WTC11 (cell line): ENCODE data around the gene BAIAP2. TPM values are rescaled to one million over a fixed set of nuclear protein-coding genes. Genes with fewer than 3 reads are reported as not detected.

Source experiments
- ATAC-seq: fragments of 200-7000 bp; cut with Tn5 transposase; 2 replicates; pipeline ENCODE4 v1.10.0; 2021; ENCODE audit warnings: mild to moderate bottlenecking, moderate library complexity
- CTCF ChIA-PET: fragments of 300-600 bp; sonication (Branson Sonifier 250); formaldehyde crosslinking; loops from one replicate; lab custom pipeline; 2021; ENCODE audit warnings: antibody characterized with exemption; lab: Charles Lee
- POLR2A ChIA-PET: fragments of 350-600 bp; sonication (Branson Sonifier 250); formaldehyde crosslinking; loops from one replicate; lab custom pipeline; 2021; ENCODE audit warnings: antibody characterized with exemption; lab: Charles Lee
- DNase-seq: peaks from one replicate; pipeline ENCODE4 v3.0.0; 2021; ENCODE audit warnings: low spot score
- H3K27ac Mint-ChIP-seq: 2 replicates; pipeline ENCODE4 v1.8.0; 2021; ENCODE audit warnings: mixed read lengths
- H3K27me3 Mint-ChIP-seq: 2 replicates; pipeline ENCODE4 v1.8.0; 2021; ENCODE audit warnings: low read depth, mild to moderate bottlenecking, moderate library complexity, mixed read lengths
- H3K36me3 Mint-ChIP-seq: 2 replicates; pipeline ENCODE4 v1.8.0; 2021; ENCODE audit warnings: mixed read lengths
- H3K4me1 Mint-ChIP-seq: 2 replicates; pipeline ENCODE4 v1.8.0; 2022; ENCODE audit warnings: mixed read lengths
- H3K4me3 Mint-ChIP-seq: 2 replicates; pipeline ENCODE4 v1.8.0; 2021; ENCODE audit warnings: mild to moderate bottlenecking, moderate library complexity, mixed read lengths
- H3K9me3 Mint-ChIP-seq: 2 replicates; pipeline ENCODE4 v1.8.0; 2021; ENCODE audit warnings: mixed read lengths
- AFF4 ChIP-seq: sonication (generic); formaldehyde crosslinking; IDR thresholded peaks from 2 replicates; pipeline ENCODE4 v1.8.1; 2023; ENCODE audit warnings: mild to moderate bottlenecking, missing genetic modification reagents, borderline replicate concordance
- ARID4B ChIP-seq: sonication (generic); formaldehyde crosslinking; IDR thresholded peaks from 2 replicates; pipeline ENCODE4 v1.8.0; 2023; ENCODE audit warnings: missing genetic modification reagents, mild to moderate bottlenecking, borderline replicate concordance
- E2F4 ChIP-seq: sonication (generic); formaldehyde crosslinking; IDR thresholded peaks from 2 replicates; pipeline ENCODE4 v1.8.1; 2022; ENCODE audit warnings: low read depth, mild to moderate bottlenecking, moderate library complexity, missing genetic modification reagents, borderline replicate concordance
- ESRRA ChIP-seq: sonication (generic); formaldehyde crosslinking; IDR thresholded peaks from 2 replicates; pipeline ENCODE4 v1.8.1; 2022; ENCODE audit warnings: mild to moderate bottlenecking, missing genetic modification reagents, borderline replicate concordance
- FOXK1 ChIP-seq: sonication (generic); formaldehyde crosslinking; IDR thresholded peaks from 2 replicates; pipeline ENCODE4 v1.8.0; 2022; ENCODE audit warnings: mild to moderate bottlenecking, moderate library complexity, missing genetic modification reagents
- FOXP1 ChIP-seq: sonication (generic); formaldehyde crosslinking; IDR thresholded peaks from 2 replicates; pipeline ENCODE4 v1.8.0; 2022; ENCODE audit warnings: missing genetic modification reagents, mild to moderate bottlenecking, moderate library complexity, borderline replicate concordance
- GRHL2 ChIP-seq: fragments of 250-450 bp; sonication (Bioruptor Pico); IDR thresholded peaks from 2 replicates; pipeline ENCODE4 v1.8.0; 2022; ENCODE audit warnings: mild to moderate bottlenecking, moderate library complexity; ENCODE audit not compliant: insufficient replicate concordance, severe bottlenecking
- HMGA2 ChIP-seq: fragments of 250-450 bp; sonication (Bioruptor Pico); IDR thresholded peaks from 2 replicates; pipeline ENCODE4 v1.4.0; 2021; ENCODE audit warnings: mild to moderate bottlenecking, moderate library complexity
- JUN ChIP-seq: sonication (generic); formaldehyde crosslinking; IDR thresholded peaks from 2 replicates; pipeline ENCODE4 v1.8.0; 2023; ENCODE audit warnings: mild to moderate bottlenecking, missing genetic modification reagents
- NFATC4 ChIP-seq: fragments of 250-450 bp; sonication (Bioruptor Pico); IDR thresholded peaks from 2 replicates; pipeline ENCODE4 v1.9.0; 2021; ENCODE audit warnings: mild to moderate bottlenecking
- PRDM15 ChIP-seq: sonication (generic); formaldehyde crosslinking; IDR thresholded peaks from 2 replicates; pipeline ENCODE4 v1.8.0; 2022; ENCODE audit warnings: missing genetic modification reagents
- ZNF219 ChIP-seq: sonication (generic); formaldehyde crosslinking; IDR thresholded peaks from 2 replicates; pipeline ENCODE4 v1.8.0; 2023; ENCODE audit warnings: missing genetic modification reagents, mild to moderate bottlenecking, borderline replicate concordance
- ZNF232 ChIP-seq: sonication (generic); formaldehyde crosslinking; IDR thresholded peaks from 2 replicates; pipeline ENCODE4 v1.8.0; 2022; ENCODE audit warnings: mild to moderate bottlenecking, missing genetic modification reagents
- ZNF416 ChIP-seq: fragments of 250-450 bp; sonication (Bioruptor Pico); IDR thresholded peaks from 2 replicates; pipeline ENCODE4 v1.9.0; 2021; ENCODE audit warnings: mild to moderate bottlenecking, inconsistent platforms
- total RNA-seq: library from RNA; stranded (reverse); gene quantifications from 3 replicates; pipeline ENCODE4 v1.2.3, GENCODE V29; 2021
- TF ChIP-seq, protein P1 (sequence below): sonication (generic); formaldehyde crosslinking; IDR thresholded peaks from 2 replicates; pipeline ENCODE4 v1.8.0; 2022; ENCODE audit warnings: mild to moderate bottlenecking, missing genetic modification reagents
- TF ChIP-seq, protein P2 (sequence below): sonication (generic); formaldehyde crosslinking; IDR thresholded peaks from 2 replicates; pipeline ENCODE4 v1.8.0; 2022; ENCODE audit warnings: mild to moderate bottlenecking, missing genetic modification reagents
- TF ChIP-seq, protein P3 (sequence below): sonication (generic); formaldehyde crosslinking; IDR thresholded peaks from 2 replicates; pipeline ENCODE4 v1.8.1; 2023; ENCODE audit warnings: mild to moderate bottlenecking, missing genetic modification reagents

The BAIAP2 gene
- total RNA-seq, 1 experiment from 2014 or later: 20.7 TPM

GRCh38 chr17:81127526-81128177, 92.7 kb downstream of the BAIAP2 start:
- ATAC-seq (no peak), DNase-seq (no peak)
- CTCF ChIA-PET: interaction anchor here (1.3 to 1.9 kb wide), 3 partner anchors 7 to 127 kb away, joined by 3 to 7 read pairs (median 3); no protein-coding TSS in a partner anchor
- TF ChIP-seq, protein P1, sequence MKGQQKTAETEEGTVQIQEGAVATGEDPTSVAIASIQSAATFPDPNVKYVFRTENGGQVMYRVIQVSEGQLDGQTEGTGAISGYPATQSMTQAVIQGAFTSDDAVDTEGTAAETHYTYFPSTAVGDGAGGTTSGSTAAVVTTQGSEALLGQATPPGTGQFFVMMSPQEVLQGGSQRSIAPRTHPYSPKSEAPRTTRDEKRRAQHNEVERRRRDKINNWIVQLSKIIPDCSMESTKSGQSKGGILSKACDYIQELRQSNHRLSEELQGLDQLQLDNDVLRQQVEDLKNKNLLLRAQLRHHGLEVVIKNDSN (CRISPR knock-in tag): no peak
- TF ChIP-seq HMGA2 (CRISPR knock-in tag) (no peak), PRDM15 (CRISPR knock-in tag) (no peak), FOXP1 (CRISPR knock-in tag) (no peak), GRHL2 (CRISPR knock-in tag) (no peak), FOXK1 (no peak)
- TF ChIP-seq, protein P2, sequence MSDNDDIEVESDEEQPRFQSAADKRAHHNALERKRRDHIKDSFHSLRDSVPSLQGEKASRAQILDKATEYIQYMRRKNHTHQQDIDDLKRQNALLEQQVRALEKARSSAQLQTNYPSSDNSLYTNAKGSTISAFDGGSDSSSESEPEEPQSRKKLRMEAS (CRISPR knock-in tag): no peak
- no peaks in the 10 kb centered on the region for H3K4me1 Mint-ChIP-seq
- no peak overlapping the region for H3K27ac Mint-ChIP-seq
- no peak overlapping the region for H3K4me3 Mint-ChIP-seq
- no peaks in the 10 kb centered on the region for H3K36me3 Mint-ChIP-seq
- peaks cover 2% of the 10 kb centered on the region for H3K27me3 Mint-ChIP-seq
- no peaks in the 10 kb centered on the region for H3K9me3 Mint-ChIP-seq
- POLR2A ChIA-PET: no interaction called here

DNA sequence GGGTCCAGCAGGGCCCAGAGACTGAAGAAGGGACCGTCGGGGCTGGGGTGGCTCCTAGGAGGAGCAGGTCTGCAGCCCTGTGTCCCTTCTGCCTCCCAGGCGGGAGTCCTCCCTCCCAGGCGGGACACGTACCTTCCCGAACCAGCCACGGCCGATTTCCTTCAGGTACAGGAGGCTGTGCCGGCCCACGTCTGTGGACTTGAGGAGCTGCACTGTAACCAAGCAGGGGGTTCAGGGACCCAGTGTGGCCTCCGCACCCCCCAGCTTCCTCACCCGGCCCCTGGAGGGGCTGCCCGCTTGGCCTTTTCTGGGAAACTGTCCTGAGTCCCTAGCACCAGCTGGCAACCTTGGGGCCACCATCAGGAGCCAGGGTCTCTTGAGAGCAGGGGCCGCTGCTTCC, 93.4 kb downstream of the BAIAP2 start:
- Mint-ChIP-seq H3K4me1 (no peaks in the 10 kb centered on the region), H3K4me3 (no peak overlapping the region), H3K27me3 (no peaks in the 10 kb centered on the region), H3K27ac (no peak overlapping the region), H3K9me3 (no peaks in the 10 kb centered on the region), H3K36me3 (no peaks in the 10 kb centered on the region)
- DNase-seq (no peak), ATAC-seq (no peak)
- CTCF ChIA-PET: interaction anchor here (0.6 to 1.9 kb wide), 4 partner anchors 8 to 357 kb away, joined by 3 to 7 read pairs (median 4); no protein-coding TSS in a partner anchor
- TF ChIP-seq ARID4B (CRISPR knock-in tag) (no peak), E2F4 (no peak), JUN (CRISPR knock-in tag) (no peak), ZNF416 (CRISPR knock-in tag) (no peak), ZNF232 (no peak), AFF4 (CRISPR knock-in tag) (no peak), ZNF219 (CRISPR knock-in tag) (no peak), NFATC4 (no peak), ESRRA (CRISPR knock-in tag) (no peak)
- TF ChIP-seq, protein P3, sequence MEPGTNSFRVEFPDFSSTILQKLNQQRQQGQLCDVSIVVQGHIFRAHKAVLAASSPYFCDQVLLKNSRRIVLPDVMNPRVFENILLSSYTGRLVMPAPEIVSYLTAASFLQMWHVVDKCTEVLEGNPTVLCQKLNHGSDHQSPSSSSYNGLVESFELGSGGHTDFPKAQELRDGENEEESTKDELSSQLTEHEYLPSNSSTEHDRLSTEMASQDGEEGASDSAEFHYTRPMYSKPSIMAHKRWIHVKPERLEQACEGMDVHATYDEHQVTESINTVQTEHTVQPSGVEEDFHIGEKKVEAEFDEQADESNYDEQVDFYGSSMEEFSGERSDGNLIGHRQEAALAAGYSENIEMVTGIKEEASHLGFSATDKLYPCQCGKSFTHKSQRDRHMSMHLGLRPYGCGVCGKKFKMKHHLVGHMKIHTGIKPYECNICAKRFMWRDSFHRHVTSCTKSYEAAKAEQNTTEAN: no peak
- POLR2A ChIA-PET: no interaction called here
